ENCODE results near the gene GNB2.
"Not testable (repeated sequence)": the region's sequence is repeated elsewhere in the genome, so short reads cannot be mapped to it uniquely, and the experiment has no call there.

The GNB2 gene

DNA sequence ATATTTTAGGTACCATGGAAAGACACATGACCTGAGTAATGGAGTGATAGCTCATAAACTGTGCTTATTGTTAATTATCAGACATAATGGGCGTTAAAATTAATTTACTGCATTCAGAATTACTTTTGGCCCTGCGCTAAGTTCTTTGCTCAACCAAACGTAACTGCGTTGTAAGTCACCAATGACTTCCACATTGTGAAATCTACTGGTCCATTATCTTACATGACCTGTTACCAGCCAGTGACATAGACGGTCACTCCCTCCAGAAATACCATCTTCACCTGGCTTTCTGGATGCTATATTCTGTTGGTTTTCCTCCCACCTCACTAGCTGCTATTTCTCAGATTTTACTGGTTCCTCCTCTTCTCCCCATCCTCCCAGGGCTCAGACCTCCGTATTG, 25.5 kb downstream of the GNB2 start:
- no peak for DNase-seq

DNA sequence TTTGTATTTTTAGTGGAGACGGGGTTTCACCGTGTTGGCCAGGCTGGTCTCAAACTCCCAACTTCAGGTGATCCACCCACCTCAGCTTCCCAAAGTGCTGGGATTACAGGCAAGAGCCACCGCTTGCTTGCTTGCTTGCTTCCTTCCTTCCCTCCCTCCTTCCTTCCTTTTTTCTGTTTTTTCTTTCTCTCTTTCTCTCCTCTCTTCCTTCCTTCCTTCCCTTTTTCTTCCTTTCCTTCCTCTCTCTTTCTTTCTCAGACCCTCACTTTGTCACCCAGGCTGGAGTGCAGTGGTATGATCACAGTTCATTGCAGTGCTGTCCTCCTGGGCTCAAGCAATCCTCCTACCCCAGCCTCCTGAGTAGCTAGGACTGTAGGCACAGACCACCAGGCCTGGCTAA, 27.5 kb downstream of the GNB2 start:
- not testable (repeated sequence) for DNase-seq

DNA sequence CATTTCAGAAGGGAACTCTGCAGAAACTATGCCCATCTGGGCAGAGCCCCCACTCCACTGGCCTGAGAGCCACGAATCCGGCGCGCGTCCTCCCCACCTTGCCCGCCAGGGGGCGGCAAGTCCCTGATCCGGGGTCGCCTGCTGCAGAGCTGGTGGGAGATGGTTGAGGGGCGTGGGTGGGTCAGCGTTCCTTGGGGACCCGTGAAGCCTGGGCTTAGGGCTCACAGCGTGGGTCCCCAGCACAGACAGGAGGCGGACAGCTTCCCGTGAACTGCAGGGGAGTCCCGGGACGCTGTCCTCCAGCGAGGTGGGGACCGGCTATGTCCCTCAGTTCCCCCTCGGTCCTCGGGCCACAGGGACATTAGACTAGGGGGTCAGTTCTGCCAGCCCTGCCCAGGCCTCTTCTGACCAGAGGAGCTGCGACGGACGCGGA, 31.8 kb downstream of the GNB2 start:
- DNase-seq, result peak; percentile 41 to 74 (median 61)

DNA sequence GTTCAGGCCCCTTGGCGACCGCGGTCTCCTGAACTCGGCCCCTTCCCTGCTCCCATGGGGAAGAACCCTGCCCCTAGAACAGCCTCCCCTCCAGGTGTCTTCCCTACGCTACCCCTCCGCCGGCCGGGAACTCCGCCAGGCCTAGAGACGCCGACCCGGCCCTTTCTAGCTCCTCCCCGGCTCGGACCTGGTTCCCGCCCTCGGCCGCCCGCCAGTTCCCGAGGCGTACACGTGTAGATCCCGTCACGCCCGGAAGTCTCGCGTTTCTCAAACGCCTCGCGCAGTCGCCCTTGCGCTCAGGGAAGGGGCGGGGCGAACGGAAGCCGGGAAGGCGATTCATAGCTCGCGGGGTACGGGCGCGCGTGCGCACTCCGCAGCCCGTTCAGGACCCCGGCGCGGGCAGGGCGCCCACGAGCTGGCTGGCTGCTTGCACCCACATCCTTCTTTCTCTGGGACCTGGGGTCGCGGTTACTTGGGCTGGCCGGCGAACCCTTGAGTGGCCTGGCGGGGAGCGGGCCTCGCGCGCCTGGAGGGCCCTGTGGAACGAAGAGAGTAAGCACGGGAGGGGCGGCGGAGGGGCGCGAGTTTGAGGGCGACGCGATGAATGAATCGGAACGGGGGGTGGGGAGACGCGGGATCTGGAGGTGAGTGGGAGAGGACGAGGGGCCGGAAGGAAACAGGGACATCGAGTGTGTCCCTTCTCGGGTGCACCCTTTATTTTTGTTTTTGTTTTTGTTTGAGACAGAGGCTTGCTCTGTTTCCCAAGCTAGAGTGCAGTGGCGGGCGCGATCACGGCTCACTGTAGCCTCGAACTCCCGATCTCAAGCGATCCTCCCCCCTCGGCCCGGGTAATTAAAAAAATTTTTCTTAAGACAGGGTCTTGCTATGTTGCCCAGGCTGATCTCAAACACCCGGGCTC, 32.5 kb downstream of the GNB2 start, which contains the start of gene POP7:
Gene POP7, plus strand, starts transcription at position 369 of the 919 bp plus-strand sequence. CDS start 710 bp downstream, outside the sequence.
- DNase-seq, result peak; percentile 96 to 99 (median 97)

DNA sequence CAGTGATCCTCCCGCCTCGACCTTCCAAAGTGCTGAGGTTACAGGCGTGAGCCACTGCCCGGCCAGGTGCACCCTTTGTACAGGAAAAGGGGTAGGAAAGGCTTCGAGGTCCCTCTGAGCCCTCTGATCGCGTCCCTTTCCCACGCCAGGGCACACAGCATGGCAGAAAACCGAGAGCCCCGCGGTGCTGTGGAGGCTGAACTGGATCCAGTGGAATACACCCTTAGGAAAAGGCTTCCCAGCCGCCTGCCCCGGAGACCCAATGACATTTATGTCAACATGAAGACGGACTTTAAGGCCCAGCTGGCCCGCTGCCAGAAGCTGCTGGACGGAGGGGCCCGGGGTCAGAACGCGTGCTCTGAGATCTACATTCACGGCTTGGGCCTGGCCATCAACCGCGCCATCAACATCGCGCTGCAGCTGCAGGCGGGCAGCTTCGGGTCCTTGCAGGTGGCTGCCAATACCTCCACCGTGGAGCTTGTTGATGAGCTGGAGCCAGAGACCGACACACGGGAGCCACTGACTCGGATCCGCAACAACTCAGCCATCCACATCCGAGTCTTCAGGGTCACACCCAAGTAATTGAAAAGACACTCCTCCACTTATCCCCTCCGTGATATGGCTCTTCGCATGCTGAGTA, 33.3 kb downstream of the GNB2 start:
- no peak for DNase-seq

DNA sequence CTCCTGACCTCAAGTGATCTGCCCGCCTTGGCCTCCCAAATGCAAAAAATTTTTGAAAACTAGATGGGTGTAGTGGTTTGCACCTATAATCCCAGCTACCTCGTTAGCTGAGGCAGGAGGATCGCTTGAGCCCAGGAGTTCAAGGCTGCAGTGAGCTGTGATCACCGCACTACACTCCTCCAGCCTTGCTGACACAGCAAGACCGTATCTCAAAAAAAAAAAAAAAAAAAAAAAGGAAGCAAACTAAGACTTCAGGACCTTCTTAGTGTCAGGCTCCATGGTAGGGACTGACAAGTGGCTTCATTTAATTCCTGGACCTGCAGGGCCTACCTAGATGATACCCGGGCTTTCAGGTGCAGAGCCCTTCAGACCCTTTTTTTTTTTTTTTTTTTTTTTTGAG, 34.9 kb downstream of the GNB2 start:
- no peak for DNase-seq

DNA sequence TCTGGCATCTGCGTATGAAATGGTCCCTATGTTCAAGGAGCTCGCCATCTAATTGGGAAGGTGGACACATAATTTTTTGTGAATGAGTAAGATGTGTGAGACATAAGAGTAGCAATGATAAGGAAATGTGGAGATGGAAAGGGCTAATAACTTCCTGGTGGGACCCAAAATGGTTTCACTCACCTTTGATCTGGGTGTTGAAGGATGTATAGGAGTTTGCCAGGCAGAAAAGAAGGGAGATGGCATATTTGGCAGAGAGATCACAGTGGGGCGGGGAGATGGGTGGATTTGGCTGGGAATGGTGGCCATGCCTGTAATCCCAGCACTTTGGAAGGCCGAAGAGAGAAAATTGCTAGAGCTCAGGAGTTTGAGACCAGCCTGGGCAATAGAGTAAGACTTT, 36.9 kb downstream of the GNB2 start:
- no peak for DNase-seq

DNA sequence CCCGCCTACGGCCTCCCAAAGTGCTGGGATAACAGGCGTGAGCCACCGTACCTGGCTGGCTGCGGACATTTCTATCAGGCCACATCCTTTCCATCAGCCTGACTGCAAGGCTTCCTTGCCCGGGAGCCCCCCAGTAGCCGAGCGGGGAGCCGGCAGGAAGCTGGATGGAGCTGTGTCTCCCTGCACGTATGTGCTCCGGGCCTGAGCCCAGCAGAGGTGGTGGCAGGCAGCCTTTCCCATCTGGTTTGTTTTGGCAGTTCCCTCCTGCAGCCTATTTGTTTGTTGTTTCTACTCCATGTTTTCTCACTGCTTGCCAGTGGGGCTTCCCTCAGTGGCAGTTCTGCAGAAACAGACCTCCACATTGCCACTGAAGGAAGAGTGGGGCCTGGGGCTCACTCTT, 37.8 kb downstream of the GNB2 start:
- no peak for DNase-seq

DNA sequence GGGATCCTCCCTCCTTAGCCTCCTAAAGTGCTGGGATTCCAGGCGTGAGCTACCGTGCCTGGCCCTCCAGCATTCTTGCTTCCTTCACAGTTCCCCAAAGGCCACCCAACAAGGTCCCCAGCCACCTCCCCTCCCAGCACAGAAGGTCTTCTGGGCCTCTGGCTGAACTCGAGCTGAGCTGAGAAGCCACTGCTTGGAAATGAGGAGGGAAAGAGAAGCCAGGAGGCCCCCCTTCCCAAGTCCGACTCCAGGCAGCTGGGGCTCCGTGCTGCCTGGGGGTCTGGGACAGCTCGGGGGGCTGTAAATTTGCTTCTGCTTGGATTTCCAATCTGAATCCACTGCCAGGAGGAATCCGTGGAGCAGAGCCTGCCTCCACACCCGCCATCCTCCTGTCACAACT, 41.2 kb downstream of the GNB2 start:
- DNase-seq, result no peak

DNA sequence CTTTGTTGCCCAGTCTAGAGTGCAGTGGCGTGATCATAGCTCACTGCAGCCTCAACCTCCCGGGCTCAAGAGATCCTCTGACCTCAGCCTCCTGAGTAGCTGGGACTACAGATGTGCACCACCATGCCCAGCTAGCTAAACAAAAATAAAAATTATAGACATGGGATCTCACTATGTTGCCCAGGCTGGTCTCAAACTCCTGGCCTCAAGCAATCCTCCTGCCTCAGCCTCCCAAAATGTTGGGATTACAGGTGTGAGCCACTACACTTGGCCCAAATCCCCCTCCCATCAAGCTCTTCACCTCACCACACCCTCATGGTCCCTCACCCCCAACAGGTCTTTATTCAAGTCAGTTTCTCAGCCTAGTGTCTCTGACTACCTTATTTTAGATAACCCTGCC, 43.5 kb downstream of the GNB2 start:
- not testable (repeated sequence) for DNase-seq

DNA sequence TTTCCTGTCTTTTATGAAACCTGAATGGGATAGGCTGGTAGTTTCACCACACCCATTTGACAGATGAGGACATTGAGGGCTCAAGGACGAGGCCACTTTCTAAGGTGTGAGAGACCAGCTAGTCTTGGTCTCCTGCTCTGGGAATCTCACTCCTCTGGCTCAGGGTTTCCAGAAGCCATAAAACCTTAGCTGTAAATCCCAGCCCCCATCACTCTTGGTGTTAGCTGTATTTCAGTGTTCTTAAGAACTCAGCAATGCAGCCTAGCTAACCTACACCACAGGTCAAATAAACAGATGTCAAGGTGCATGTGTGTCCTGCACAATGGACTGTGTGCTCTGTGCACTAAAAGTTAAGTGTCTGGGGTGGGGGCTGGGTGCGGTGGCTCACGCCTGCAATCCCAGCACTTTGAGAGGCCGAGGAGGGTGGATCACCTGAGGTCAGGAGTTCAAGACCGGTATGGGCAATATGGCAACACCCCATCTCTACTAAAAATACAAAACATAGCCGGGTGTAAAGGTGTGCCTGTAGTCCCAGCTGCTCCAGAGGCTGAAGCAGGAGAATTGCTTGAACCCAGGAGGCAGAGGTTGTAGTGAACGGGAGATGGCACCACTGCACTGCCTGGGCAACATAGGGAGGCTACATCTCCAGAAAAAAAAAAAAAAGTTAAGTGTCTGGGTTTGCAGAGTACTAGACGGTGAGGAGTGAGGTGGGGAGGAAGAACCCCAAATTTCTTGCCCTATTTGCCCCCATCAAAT, 46.2 kb downstream of the GNB2 start:
- DNase-seq, result no peak

DNA sequence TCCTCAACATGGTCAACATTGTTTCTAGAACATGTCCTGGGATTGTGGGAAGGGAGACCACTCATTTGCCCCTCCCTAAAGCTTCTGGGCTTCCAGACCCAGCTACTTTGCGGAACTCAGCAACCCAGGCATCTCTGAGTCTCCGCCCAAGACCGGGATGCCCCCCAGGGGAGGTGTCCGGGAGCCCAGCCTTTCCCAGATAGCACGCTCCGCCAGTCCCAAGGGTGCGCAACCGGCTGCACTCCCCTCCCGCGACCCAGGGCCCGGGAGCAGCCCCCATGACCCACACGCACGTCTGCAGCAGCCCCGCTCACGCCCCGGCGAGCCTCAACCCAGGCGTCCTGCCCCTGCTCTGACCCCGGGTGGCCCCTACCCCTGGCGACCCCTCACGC, 46.7 kb downstream of the GNB2 start, which contains the start of gene EPO:
Gene EPO, plus strand, starts transcription at position 190 of the 392 bp plus-strand sequence. CDS start 513 bp downstream, outside the sequence.
- no peak for DNase-seq

DNA sequence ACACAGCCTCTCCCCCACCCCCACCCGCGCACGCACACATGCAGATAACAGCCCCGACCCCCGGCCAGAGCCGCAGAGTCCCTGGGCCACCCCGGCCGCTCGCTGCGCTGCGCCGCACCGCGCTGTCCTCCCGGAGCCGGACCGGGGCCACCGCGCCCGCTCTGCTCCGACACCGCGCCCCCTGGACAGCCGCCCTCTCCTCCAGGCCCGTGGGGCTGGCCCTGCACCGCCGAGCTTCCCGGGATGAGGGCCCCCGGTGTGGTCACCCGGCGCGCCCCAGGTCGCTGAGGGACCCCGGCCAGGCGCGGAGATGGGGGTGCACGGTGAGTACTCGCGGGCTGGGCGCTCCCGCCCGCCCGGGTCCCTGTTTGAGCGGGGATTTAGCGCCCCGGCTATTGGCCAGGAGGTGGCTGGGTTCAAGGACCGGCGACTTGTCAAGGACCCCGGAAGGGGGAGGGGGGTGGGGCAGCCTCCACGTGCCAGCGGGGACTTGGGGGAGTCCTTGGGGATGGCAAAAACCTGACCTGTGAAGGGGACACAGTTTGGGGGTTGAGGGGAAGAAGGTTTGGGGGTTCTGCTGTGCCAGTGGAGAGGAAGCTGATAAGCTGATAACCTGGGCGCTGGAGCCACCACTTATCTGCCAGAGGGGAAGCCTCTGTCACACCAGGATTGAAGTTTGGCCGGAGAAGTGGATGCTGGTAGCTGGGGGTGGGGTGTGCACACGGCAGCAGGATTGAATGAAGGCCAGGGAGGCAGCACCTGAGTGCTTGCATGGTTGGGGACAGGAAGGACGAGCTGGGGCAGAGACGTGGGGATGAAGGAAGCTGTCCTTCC, 47.3 kb downstream of the GNB2 start:
- no peak for DNase-seq

DNA sequence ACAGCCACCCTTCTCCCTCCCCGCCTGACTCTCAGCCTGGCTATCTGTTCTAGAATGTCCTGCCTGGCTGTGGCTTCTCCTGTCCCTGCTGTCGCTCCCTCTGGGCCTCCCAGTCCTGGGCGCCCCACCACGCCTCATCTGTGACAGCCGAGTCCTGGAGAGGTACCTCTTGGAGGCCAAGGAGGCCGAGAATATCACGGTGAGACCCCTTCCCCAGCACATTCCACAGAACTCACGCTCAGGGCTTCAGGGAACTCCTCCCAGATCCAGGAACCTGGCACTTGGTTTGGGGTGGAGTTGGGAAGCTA, 47.9 kb downstream of the GNB2 start:
- DNase-seq, result no peak

DNA sequence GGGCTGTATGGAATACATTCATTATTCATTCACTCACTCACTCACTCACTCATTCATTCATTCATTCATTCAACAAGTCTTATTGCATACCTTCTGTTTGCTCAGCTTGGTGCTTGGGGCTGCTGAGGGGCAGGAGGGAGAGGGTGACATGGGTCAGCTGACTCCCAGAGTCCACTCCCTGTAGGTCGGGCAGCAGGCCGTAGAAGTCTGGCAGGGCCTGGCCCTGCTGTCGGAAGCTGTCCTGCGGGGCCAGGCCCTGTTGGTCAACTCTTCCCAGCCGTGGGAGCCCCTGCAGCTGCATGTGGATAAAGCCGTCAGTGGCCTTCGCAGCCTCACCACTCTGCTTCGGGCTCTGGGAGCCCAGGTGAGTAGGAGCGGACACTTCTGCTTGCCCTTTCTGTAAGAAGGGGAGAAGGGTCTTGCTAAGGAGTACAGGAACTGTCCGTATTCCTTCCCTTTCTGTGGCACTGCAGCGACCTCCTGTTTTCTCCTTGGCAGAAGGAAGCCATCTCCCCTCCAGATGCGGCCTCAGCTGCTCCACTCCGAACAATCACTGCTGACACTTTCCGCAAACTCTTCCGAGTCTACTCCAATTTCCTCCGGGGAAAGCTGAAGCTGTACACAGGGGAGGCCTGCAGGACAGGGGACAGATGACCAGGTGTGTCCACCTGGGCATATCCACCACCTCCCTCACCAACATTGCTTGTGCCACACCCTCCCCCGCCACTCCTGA, 49.1 kb downstream of the GNB2 start:
- no peak for DNase-seq

DNA sequence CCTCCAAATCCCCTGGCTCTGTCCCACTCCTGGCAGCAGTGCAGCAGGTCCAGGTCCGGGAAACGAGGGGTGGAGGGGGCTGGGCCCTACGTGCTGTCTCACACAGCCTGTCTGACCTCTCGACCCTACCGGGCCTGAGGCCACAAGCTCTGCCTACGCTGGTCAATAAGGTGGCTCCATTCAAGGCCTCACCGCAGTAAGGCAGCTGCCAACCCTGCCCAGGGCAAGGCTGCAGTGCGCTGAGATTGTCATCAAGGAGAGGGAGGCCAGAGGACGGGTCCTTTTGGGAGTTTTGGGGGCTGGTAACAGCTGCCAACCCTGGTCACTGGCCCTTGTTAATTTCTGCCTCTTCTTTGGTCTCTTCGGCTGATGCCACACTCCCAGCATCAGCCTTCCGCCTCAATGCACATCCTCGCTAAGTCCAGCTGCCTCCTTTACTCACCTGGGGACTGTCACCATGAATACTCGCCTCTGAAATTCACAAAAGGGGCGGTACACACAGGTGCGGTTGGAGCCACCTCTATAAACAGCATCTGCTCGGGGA, 50.3 kb downstream of the GNB2 start:
- no peak for DNase-seq

DNA sequence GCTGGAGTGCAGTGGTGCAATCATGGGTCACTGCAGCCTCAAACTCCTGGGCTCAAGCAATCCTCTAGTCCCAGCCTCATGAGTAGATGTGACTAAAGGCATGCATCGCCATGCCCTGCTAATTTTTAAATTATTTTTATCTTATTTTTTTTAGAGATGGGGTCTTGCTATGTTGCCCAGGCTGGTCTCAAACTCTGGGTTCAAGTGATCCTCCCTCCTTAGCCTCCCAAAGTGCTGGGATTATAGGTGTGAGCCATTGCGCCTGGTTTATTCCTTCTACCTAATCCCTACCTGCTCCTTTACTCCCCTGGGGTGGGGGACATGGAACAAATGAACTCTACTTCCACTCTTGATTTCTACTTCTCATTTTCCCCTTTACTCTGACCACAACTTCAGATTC, 50.8 kb downstream of the GNB2 start:
- DNase-seq, result not testable (repeated sequence)

DNA sequence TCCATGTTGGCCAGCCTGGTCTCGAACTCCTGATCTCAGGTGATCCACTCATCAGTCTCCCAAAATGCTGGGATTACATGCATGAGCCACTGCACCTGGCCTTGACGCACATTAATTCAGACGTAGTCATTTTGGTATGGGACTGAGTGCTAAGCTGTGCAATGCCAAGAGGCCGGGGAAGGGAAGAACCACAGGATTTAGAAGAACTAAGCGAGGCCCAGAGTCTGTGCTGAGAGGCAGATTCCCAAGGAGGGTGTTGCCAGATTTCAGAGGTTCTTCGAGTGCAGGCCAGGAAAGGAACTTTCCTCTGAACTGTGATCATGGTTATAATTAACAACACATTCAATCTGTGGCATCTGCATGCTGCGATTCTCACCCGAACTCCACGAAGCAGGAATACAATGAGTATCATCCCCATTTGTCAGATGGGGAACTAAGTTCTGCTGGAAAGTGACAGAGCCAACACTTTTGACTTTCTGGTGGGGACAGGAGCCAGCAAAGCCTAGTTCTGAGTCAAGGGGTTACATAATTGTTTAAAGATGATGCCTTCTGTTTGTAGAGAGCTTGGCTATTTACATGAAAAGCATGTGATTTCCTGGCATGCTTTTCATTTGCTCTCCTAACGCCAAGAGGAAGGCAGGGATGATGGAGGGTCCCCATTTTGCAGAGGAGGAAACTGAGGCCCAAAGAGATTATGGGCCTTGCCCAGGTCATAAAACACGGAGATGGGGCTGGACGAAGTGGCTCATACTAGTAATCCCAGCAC, 53.6 kb downstream of the GNB2 start:
- no peak for DNase-seq

DNA sequence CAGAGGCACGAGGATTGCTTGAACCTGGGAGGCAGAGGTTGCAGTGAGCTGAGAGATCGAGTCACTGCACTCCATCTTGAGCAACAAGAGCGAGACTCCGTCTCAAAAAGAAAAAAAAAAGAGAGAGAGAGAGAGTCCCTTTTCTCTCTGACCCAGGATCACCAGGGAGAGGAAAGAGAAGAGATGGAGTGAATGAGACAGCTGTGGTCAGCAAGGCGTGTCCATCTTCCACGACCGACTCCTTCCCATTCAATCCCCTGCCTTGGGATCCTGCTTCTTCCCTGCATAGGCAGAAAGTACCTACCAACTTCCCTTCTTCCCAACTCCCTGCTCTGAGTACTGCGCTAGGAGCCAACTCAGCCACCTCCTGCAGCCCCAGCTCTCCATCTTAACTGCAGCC, 54.7 kb downstream of the GNB2 start:
- DNase-seq, result no peak
